ENCODE measurements around the gene MGMT. TPM values are rescaled to one million over a fixed set of nuclear protein-coding genes. Genes with fewer than 3 reads are reported as not detected.

MGMT gene
- total RNA-seq, 1 donor from 2014 or later: 13.6 TPM

DNA sequence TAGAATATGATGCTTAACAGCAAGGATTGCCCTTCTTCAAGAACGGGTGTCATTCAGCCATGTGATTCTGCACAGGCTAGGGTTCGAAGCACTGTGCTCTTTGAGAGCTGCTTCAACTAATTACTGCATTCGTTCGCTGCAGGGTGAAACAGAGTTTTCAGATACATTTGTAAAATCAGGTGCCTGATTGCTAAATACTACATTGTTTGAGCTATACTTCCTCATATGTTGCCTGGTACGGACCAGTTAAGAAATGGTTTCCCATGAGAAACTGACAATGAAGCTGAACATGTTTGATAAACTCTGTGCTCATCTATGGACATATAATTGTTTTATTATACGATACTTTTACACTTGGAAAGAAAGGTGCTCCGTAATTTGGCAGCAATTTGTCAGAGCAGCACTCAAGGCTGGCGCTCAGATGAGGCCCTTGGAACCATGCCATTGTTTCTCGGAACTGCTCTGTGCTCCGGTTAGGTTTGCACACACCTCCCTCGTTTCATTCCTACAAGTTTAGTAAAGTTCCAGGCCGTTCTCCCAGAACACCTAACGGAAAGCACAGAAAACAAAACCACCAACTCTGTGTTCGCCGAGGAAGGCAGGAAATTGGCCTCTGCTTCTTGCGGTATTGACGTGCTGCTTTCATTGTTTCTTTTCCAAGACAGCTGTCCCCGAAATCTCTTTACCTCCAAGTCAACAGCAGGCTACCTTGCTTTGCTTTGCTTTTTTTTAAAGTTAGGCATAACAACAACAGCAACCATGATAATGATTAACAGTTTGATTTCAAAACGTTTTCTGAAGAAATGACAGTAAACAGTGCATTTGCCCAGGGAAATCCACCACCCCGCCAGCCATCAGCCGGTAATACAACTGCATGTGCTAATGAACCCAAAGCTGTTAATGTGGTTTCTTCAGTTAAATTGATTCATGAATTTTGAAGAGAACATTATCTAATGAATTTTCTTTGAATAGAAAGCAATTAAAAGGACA, 290.2 kb downstream of the MGMT start:
- Mint-ChIP-seq H3K27ac (no peak overlapping the region), H3K36me3 (ENCODE audit: insufficient read depth) (peaks cover 1% of the 10 kb centered on the region), H3K4me1 (ENCODE audit: low read depth) (peaks cover 7% of the 10 kb centered on the region), H3K9me3 (ENCODE audit: low read depth) (peaks cover 17% of the 10 kb centered on the region), H3K27me3 (peaks cover 59% of the 10 kb centered on the region), H3K4me3 (ENCODE audit: low read depth) (no peak overlapping the region)
- TF ChIP-seq, protein P1, sequence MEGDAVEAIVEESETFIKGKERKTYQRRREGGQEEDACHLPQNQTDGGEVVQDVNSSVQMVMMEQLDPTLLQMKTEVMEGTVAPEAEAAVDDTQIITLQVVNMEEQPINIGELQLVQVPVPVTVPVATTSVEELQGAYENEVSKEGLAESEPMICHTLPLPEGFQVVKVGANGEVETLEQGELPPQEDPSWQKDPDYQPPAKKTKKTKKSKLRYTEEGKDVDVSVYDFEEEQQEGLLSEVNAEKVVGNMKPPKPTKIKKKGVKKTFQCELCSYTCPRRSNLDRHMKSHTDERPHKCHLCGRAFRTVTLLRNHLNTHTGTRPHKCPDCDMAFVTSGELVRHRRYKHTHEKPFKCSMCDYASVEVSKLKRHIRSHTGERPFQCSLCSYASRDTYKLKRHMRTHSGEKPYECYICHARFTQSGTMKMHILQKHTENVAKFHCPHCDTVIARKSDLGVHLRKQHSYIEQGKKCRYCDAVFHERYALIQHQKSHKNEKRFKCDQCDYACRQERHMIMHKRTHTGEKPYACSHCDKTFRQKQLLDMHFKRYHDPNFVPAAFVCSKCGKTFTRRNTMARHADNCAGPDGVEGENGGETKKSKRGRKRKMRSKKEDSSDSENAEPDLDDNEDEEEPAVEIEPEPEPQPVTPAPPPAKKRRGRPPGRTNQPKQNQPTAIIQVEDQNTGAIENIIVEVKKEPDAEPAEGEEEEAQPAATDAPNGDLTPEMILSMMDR (IDR thresholded peaks at IDR 0.05; ENCODE audit: unreplicated experiment): no peak
- peak; percentile 2 for DNase-seq (ENCODE audit: low spot score, unreplicated experiment)

DNA sequence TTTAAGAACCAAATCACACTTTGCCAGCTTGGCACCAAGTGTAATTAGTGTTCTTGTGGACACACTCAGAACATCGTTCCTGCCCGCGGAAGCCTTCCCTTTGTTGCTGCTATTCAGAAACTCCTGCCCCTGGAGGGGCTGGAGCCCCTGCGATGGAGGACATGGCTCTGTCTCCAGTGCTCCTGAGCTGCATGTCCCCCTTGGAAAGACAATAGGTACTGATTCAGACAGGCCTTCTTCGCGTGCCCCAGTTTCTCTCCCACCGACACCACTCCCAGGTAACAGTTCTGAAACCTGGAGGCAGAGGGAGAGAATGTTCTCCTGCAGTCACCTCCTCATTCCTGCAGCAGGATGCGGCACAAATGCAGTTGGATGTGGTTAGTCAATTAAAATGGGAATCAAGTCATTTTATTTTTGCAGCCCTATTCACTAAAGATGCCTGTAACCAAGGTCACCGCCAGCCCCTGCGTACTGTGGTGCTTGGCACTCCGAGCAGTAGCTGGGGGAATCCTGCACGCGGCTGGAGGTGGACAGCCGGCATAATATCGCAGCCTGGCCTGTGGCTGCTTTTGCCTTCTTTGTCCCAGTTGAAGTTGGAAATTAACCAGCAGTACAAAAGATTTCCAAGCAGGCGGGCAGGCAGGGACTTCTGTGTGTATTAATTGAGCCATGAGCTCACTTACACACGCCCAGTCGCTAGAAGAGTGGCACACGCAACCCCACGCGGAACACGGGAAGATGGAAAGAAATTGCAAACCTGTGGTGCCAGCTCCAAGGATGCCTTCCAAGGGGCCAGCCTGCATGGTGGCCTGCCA, 291.4 kb downstream of the MGMT start:
- Mint-ChIP-seq H3K4me1 (ENCODE audit: low read depth) (peaks cover 18% of the 10 kb centered on the region), H3K36me3 (ENCODE audit: insufficient read depth) (no peaks in the 10 kb centered on the region), H3K9me3 (ENCODE audit: low read depth) (peaks cover 6% of the 10 kb centered on the region), H3K27ac (no peak overlapping the region), H3K4me3 (ENCODE audit: low read depth) (no peak overlapping the region), H3K27me3 (peaks cover 67% of the 10 kb centered on the region)
- TF ChIP-seq, protein P1 (IDR thresholded peaks at IDR 0.05; ENCODE audit: unreplicated experiment): no peak
- peak; percentile 2 for DNase-seq (ENCODE audit: low spot score, unreplicated experiment)

- DNase-seq (ENCODE audit: low spot score, unreplicated experiment): no peak
- TF ChIP-seq, protein P1 (IDR thresholded peaks at IDR 0.05; ENCODE audit: unreplicated experiment): no peak
- H3K4me3 Mint-ChIP-seq (ENCODE audit: low read depth): no peak overlapping the region
- H3K4me1 Mint-ChIP-seq (ENCODE audit: low read depth): peaks cover 18% of the 10 kb centered on the region
- no peaks in the 10 kb centered on the region for H3K36me3 Mint-ChIP-seq (ENCODE audit: insufficient read depth)
- no peak overlapping the region for H3K27ac Mint-ChIP-seq
- H3K27me3 Mint-ChIP-seq: peaks cover 74% of the 10 kb centered on the region
- H3K9me3 Mint-ChIP-seq (ENCODE audit: low read depth): no peaks in the 10 kb centered on the region
Measured at GRCh38 chr10:129759214-129760002, 292.4 kb downstream of the MGMT start.

- H3K9me3 Mint-ChIP-seq (ENCODE audit: low read depth): no peaks in the 10 kb centered on the region
- no peak for DNase-seq (ENCODE audit: low spot score, unreplicated experiment)
- no peaks in the 10 kb centered on the region for H3K36me3 Mint-ChIP-seq (ENCODE audit: insufficient read depth)
- peaks cover 18% of the 10 kb centered on the region for H3K4me1 Mint-ChIP-seq (ENCODE audit: low read depth)
- H3K27ac Mint-ChIP-seq: no peak overlapping the region
- peaks cover 78% of the 10 kb centered on the region for H3K27me3 Mint-ChIP-seq
- H3K4me3 Mint-ChIP-seq (ENCODE audit: low read depth): no peak overlapping the region
- TF ChIP-seq, protein P1 (IDR thresholded peaks at IDR 0.05; ENCODE audit: unreplicated experiment): no peak
Measured at GRCh38 chr10:129760003-129760315, 292.9 kb downstream of the MGMT start.

- H3K4me3 Mint-ChIP-seq (ENCODE audit: low read depth): no peak overlapping the region
- TF ChIP-seq, protein P1 (IDR thresholded peaks at IDR 0.05; ENCODE audit: unreplicated experiment): no peak
- no peaks in the 10 kb centered on the region for H3K36me3 Mint-ChIP-seq (ENCODE audit: insufficient read depth)
- H3K27me3 Mint-ChIP-seq: peaks cover 79% of the 10 kb centered on the region
- H3K4me1 Mint-ChIP-seq (ENCODE audit: low read depth): peaks cover 18% of the 10 kb centered on the region
- H3K27ac Mint-ChIP-seq: no peak overlapping the region
- H3K9me3 Mint-ChIP-seq (ENCODE audit: low read depth): no peaks in the 10 kb centered on the region
- DNase-seq (ENCODE audit: low spot score, unreplicated experiment): no peak
Measured at GRCh38 chr10:129760416-129760815, 293.4 kb downstream of the MGMT start.

Data from progenitor cell of endocrine pancreas (in vitro differentiated cells).